Activated CD4-positive, alpha-beta T cell treated with anti-CD3 and anti-CD28 coated beads, Interleukin-2, amount 10 ng/mL, durations not matched to agents 24 days and 14 days (primary cell): ENCODE measurements around the gene PKP3. TPM values are rescaled to one million over a fixed set of nuclear protein-coding genes. Genes with fewer than 3 reads are reported as not detected.
A peak's percentile ranks its signal among the peaks of the same experiment; 100 is the strongest.

Experiments used
- DNase-seq: peaks from one replicate; pipeline ENCODE4 v3.0.0; 2022
- H3K27ac Mint-ChIP-seq: one replicate; pipeline ENCODE4 v1.8.0; 2022; ENCODE audit warnings: mild to moderate bottlenecking, mixed read lengths
- H3K27me3 Mint-ChIP-seq: one replicate; pipeline ENCODE4 v1.8.0; 2022; ENCODE audit warnings: mixed read lengths
- H3K36me3 Mint-ChIP-seq: one replicate; pipeline ENCODE4 v1.8.0; 2022; ENCODE audit warnings: low read depth, mild to moderate bottlenecking, mixed read lengths
- H3K4me1 Mint-ChIP-seq: one replicate; pipeline ENCODE4 v1.8.0; 2021; ENCODE audit warnings: mixed read lengths
- H3K4me3 Mint-ChIP-seq: one replicate; pipeline ENCODE4 v1.8.0; 2022; ENCODE audit warnings: mild to moderate bottlenecking, moderate library complexity, mixed read lengths
- H3K9me3 Mint-ChIP-seq: one replicate; pipeline ENCODE4 v1.8.0; 2021; ENCODE audit warnings: mixed read lengths
- intact Hi-C: fragments of 100-400 bp; cut with micrococcal nuclease; formaldehyde crosslinking; loops from one replicate; pipeline ENCODE4 v1.15.1; 2023
- total RNA-seq: library from RNA; stranded (reverse); gene quantifications from 2 replicates; pipeline ENCODE4 v1.2.3, GENCODE V29; 2022

The PKP3 gene
- total RNA-seq, 1 donor from 2014 or later: not detected

GRCh38 chr11:445765-446588, 52.0 kb downstream of the PKP3 start:
- H3K27ac Mint-ChIP-seq: no peak overlapping the region
- peaks cover 8% of the 10 kb centered on the region for H3K27me3 Mint-ChIP-seq
- no peak overlapping the region for H3K4me3 Mint-ChIP-seq
- intact Hi-C loops: no loop called here
- no peaks in the 10 kb centered on the region for H3K9me3 Mint-ChIP-seq
- DNase-seq: no peak
- H3K36me3 Mint-ChIP-seq: peaks cover 2% of the 10 kb centered on the region
- H3K4me1 Mint-ChIP-seq: peaks cover 8% of the 10 kb centered on the region

DNA sequence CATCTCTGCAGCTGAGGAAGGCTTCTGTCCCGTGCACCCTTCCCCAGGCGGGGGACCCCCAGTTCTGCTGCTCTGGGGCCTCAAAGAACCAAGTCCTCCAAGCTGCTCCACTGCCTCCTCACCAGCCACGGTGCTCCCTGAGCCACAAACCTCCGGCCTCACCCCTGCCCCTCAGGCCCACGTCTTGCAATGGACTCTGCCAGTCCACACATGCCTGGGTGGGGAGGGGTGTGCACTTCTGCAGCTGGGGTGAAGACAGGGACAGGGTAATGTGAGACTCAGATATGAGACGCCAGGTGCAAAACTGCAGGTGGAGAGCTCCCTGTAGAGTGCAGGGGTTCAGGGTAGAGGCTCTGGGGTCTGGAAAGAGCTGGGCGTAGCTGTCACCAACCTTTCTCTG, 52.9 kb downstream of the PKP3 start:
- H3K4me1 Mint-ChIP-seq: peaks cover 13% of the 10 kb centered on the region
- peak overlapping the region; percentile 75 for H3K27ac Mint-ChIP-seq
- peaks cover 8% of the 10 kb centered on the region for H3K27me3 Mint-ChIP-seq
- intact Hi-C loops: no loop called here
- DNase-seq: no peak
- H3K9me3 Mint-ChIP-seq: no peaks in the 10 kb centered on the region
- no peak overlapping the region for H3K4me3 Mint-ChIP-seq
- H3K36me3 Mint-ChIP-seq: peaks cover 9% of the 10 kb centered on the region

DNA sequence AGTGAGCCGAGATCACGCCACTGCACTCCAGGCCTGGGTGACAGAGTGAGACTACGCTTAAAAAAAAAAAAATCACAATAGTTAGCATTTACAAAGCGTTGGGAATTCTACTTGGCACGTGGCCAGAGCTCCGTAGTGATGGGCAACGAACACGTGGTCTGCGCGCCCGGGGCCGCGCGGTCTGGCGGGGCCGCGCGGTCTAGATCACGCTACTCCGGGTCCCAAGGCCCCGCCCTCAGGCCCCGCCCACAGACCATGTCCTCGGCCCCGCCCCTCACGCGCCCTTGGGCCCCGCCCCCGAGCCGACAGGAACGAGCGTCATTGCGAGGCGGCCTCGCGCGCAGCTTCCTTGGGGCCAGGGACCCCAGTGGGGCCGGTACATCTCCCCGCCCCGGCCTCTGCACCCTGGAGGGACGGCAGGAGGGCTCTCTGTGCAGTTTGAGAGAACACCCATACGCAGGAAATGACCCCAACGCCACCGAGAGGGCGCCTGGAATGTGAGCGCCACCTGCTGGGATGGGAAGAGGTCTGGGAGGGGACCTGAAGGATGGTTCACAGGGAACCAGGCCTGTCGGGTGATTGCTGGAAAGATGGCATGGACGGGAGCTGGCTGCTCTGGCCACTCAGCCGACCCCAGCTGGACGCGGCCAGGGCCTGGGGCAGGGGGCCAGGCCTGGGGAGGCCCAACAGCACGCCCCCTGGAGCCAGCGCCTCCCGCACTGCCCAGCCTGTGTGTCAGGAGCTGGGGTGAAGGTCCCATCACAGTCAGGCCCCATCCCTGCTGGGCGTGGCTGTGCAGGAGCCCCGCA, 54.1 kb downstream of the PKP3 start:
- H3K9me3 Mint-ChIP-seq: no peaks in the 10 kb centered on the region
- DNase-seq: peak; percentile 98
- peak overlapping the region; percentile 97 for H3K4me3 Mint-ChIP-seq
- peak overlapping the region; percentile 97 for H3K27ac Mint-ChIP-seq
- intact Hi-C loops: loop anchor here (1.0 kb wide), 3 partner anchors 32 to 241 kb away; partner anchors contain the start of genes BET1L and RIC8A
- peaks cover 13% of the 10 kb centered on the region for H3K4me1 Mint-ChIP-seq
- H3K27me3 Mint-ChIP-seq: peaks cover 8% of the 10 kb centered on the region
- H3K36me3 Mint-ChIP-seq: peaks cover 12% of the 10 kb centered on the region

- H3K4me1 Mint-ChIP-seq: peaks cover 17% of the 10 kb centered on the region
- peak within 1 kb of the TSS; percentile 97 for H3K4me3 Mint-ChIP-seq
- H3K27ac Mint-ChIP-seq: peak within 1 kb of the TSS; percentile 97
- no peaks in the 10 kb centered on the region for H3K27me3 Mint-ChIP-seq
- H3K9me3 Mint-ChIP-seq: no peaks in the 10 kb centered on the region
- peaks cover 24% of the 10 kb centered on the region for H3K36me3 Mint-ChIP-seq
- intact Hi-C loops: loop anchor here (1.0 to 2.0 kb wide), 3 partner anchors 56 to 135 kb away; partner anchors contain the start of gene IFITM1
- peak; percentile 98 for DNase-seq
These were observed 56.1 kb downstream of the PKP3 start, which contains the start of gene PTDSS2 for GRCh38 chr11:449889-450808. TSS of gene PTDSS2 (plus strand) at chr11:450279. CDS start at chr11:450456, 177 bp downstream.

DNA sequence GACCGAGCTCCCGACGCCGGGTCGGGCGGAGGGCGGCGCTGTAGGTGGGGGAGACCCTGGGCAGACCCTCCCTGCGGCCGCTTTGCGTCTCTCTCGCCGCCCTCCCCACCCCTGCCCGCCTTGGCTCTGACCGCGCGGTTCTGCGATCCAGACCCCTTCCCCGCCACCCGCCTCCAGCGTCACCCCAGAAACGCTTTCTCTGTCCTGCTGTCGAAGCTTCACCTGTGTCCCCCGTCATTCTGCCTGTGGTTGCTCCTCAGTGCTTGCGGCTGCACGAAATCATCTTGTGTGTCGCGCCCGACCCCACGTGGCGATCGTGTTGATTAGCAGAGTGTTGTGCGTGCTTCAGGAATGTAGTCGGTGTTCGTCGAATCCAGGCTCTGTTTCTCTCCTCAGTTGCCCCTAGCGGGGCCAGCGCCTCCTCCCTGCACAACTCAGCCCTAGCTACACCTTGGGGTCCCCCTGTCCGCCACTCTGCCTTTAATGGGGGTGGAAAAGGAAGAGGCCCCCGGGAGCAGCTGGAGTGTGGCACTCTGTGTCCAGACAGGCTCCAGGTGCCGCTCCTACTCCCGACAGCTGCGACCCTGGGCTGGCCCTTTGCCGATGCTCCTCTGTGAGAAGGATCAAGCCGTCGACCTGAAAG, 56.9 kb downstream of the PKP3 start:
- H3K9me3 Mint-ChIP-seq: no peaks in the 10 kb centered on the region
- H3K36me3 Mint-ChIP-seq: peaks cover 24% of the 10 kb centered on the region
- H3K4me1 Mint-ChIP-seq: peaks cover 17% of the 10 kb centered on the region
- H3K27me3 Mint-ChIP-seq: no peaks in the 10 kb centered on the region
- peak overlapping the region; percentile 96 for H3K4me3 Mint-ChIP-seq
- intact Hi-C loops: loop anchor here (1.0 to 2.0 kb wide), 3 partner anchors 55 to 136 kb away; partner anchors contain the start of gene IFITM1
- H3K27ac Mint-ChIP-seq: peak overlapping the region; percentile 97
- DNase-seq: peak; percentile 93

- intact Hi-C loops: loop anchor here (2.0 kb wide), 2 partner anchors 67 to 137 kb away; partner anchors contain the start of gene IFITM1
- H3K27me3 Mint-ChIP-seq: no peaks in the 10 kb centered on the region
- peaks cover 28% of the 10 kb centered on the region for H3K36me3 Mint-ChIP-seq
- H3K4me1 Mint-ChIP-seq: peaks cover 22% of the 10 kb centered on the region
- peak overlapping the region; percentile 96 for H3K4me3 Mint-ChIP-seq
- no peaks in the 10 kb centered on the region for H3K9me3 Mint-ChIP-seq
- DNase-seq: no peak
- no peak overlapping the region for H3K27ac Mint-ChIP-seq
These were observed 57.7 kb downstream of the PKP3 start for GRCh38 chr11:451738-452137.

- Mint-ChIP-seq H3K9me3 (no peaks in the 10 kb centered on the region), H3K27ac (no peak overlapping the region), H3K4me3 (no peak overlapping the region), H3K27me3 (no peaks in the 10 kb centered on the region), H3K36me3 (peaks cover 32% of the 10 kb centered on the region), H3K4me1 (peaks cover 28% of the 10 kb centered on the region)
- no peak for DNase-seq
- intact Hi-C loops: no loop called here
These were observed 58.3 kb downstream of the PKP3 start for GRCh38 chr11:452203-452744.

DNA sequence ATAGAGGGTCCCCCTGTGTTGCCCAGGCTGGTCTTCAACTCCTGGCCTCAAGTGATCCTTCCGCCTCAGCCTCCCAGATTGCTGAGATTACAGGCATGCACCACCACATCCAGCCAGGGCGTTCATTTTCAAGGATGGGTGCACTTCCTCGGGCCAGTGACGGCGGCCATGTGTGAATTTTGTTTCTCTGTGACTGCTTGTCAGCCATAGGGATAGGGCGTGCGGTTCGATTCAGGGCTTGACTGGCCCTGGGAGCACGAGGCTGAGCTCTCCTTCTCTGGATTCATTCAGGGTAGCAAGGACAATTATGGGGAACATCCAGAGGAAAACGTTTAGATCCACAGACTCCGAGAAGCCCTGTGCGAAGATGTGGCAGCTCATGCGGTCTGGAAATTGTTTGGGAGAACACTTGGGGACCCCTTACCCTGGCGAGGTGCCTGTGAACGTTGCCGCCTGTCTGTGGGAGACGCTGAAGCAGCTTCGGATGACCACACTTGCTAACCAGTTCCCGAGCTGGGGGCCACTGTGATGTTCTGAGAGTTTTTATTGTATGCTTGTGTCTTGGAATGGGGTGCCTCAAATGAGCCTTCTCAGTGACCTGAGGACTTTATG, 59.0 kb downstream of the PKP3 start:
- H3K4me1 Mint-ChIP-seq: peaks cover 34% of the 10 kb centered on the region
- intact Hi-C loops: no loop called here
- no peak for DNase-seq
- no peak overlapping the region for H3K4me3 Mint-ChIP-seq
- no peaks in the 10 kb centered on the region for H3K9me3 Mint-ChIP-seq
- no peak overlapping the region for H3K27ac Mint-ChIP-seq
- peaks cover 37% of the 10 kb centered on the region for H3K36me3 Mint-ChIP-seq
- no peaks in the 10 kb centered on the region for H3K27me3 Mint-ChIP-seq

- H3K4me1 Mint-ChIP-seq: peaks cover 34% of the 10 kb centered on the region
These were observed 59.6 kb downstream of the PKP3 start for GRCh38 chr11:453564-453963.

GRCh38 chr11:454043-454442, 60.0 kb downstream of the PKP3 start:
- no peak overlapping the region for H3K27ac Mint-ChIP-seq
- intact Hi-C loops: no loop called here
- no peak for DNase-seq

More at GRCh38 chr11:453564-453963, 59.6 kb downstream of the PKP3 start:
- no peak for DNase-seq
- no peak overlapping the region for H3K4me3 Mint-ChIP-seq
- H3K27me3 Mint-ChIP-seq: no peaks in the 10 kb centered on the region
- H3K27ac Mint-ChIP-seq: no peak overlapping the region
- intact Hi-C loops: no loop called here
- H3K36me3 Mint-ChIP-seq: peaks cover 37% of the 10 kb centered on the region
- H3K9me3 Mint-ChIP-seq: no peaks in the 10 kb centered on the region

More at GRCh38 chr11:454043-454442, 60.0 kb downstream of the PKP3 start:
- Mint-ChIP-seq H3K4me1 (peaks cover 32% of the 10 kb centered on the region), H3K36me3 (peaks cover 37% of the 10 kb centered on the region), H3K4me3 (no peak overlapping the region), H3K9me3 (no peaks in the 10 kb centered on the region), H3K27me3 (no peaks in the 10 kb centered on the region)
